ENCODE measurements around the gene SPPL2A. TPM values are rescaled to one million over a fixed set of nuclear protein-coding genes. Genes with fewer than 3 reads are reported as not detected.

SPPL2A gene
- total and polyA plus RNA-seq, 7 experiments from 2014 or later: 40.6 to 100 (median 54.2) TPM

GRCh38 chr15:50735156-50735555, 30.4 kb downstream of the SPPL2A start:
- Mint-ChIP-seq H3K9me3 (peaks cover 0 to 4% (median 0%) of the 10 kb centered on the region in 11 donors), H3K4me3 (no peak overlapping the region), H3K4me1 (no peaks in the 10 kb centered on the region), H3K36me3 (peaks cover 5 to 46% (median 29%) of the 10 kb centered on the region in 5 donors), H3K27me3 (no peaks in the 10 kb centered on the region), H3K27ac (no peak overlapping the region)
- no peaks in the 10 kb centered on the region for H3K9me3 ChIP-seq (ENCODE audit: control insufficient read depth in 2 of 3, low read length in 3 of 3)
- no peaks in the 10 kb centered on the region for H3K4me1 ChIP-seq (ENCODE audit: control insufficient read depth in 2 of 2, insufficient read depth in 2 of 2, low read length in 2 of 2)
- peaks cover 0 to 35% (median 4%) of the 10 kb centered on the region in 3 experiments for H3K36me3 ChIP-seq (ENCODE audit: control insufficient read depth in 2 of 3, insufficient read depth in 3 of 3, low read length in 3 of 3)
- ChIA-PET POLR2A (no interaction called here), CTCF (no interaction called here)
- DNase-seq (no peak), ATAC-seq (no peak)
- no peak overlapping the region for H3K4me3 ChIP-seq (ENCODE audit: low read length)
- intact Hi-C loops (cut with micrococcal nuclease): no loop called here
- H3K27me3 ChIP-seq (ENCODE audit: control insufficient read depth in 2 of 2, insufficient read depth in 2 of 2, low read length in 2 of 2): no peaks in the 10 kb centered on the region
- no peak overlapping the region for H3K27ac ChIP-seq (ENCODE audit: low read depth, low read length)

DNA sequence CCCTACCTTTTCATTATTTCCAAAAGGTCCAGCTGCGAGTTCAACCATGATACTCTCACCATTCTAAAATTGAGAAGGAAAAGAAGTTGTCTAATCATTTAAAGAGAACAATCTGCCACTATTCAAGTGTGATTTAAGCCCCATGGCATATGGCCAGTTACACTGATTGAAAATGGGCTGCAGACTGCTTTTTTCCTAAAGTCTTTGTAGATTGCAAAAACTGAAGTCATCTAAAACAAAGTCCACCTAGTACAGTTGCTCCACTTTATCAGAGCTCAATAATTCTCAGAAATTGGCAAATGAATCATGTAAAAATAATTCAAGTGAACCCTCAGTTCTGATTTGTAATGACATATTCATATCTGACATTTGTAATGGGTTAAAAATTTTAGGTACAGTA, 39.2 kb downstream of the SPPL2A start:
- ATAC-seq: no peak
- intact Hi-C loops (cut with micrococcal nuclease): loop anchor here in 1 of 2 donors (10.0 kb wide), 1 partner anchor 62 kb away; no protein-coding TSS in a partner anchor
- H3K36me3 ChIP-seq (ENCODE audit: control insufficient read depth in 2 of 3, insufficient read depth in 3 of 3, low read length in 3 of 3): peaks cover 0 to 29% (median 5%) of the 10 kb centered on the region in 3 experiments
- ChIA-PET CTCF (interaction anchor here (0.6 to 0.8 kb wide), 2 partner anchors 50 to 159 kb away, joined by 3 read pairs; no protein-coding TSS in a partner anchor), POLR2A (interaction anchor here (0.7 kb wide), 1 partner anchor 40 kb away, joined by 4 read pairs; the partner anchor contains the start of gene TRPM7)
- Mint-ChIP-seq H3K27me3 (no peaks in the 10 kb centered on the region), H3K4me1 (no peaks in the 10 kb centered on the region), H3K36me3 (peaks cover 5 to 37% (median 16%) of the 10 kb centered on the region in 5 donors), H3K4me3 (no peak overlapping the region), H3K27ac (peak overlapping the region in 1 of 9 donors; percentile 42), H3K9me3 (no peaks in the 10 kb centered on the region)
- no peak for DNase-seq
- H3K27ac ChIP-seq (ENCODE audit: low read depth, low read length): no peak overlapping the region
- H3K4me3 ChIP-seq (ENCODE audit: low read length): no peak overlapping the region
- H3K27me3 ChIP-seq (ENCODE audit: control insufficient read depth in 2 of 2, insufficient read depth in 2 of 2, low read length in 2 of 2): no peaks in the 10 kb centered on the region
- no peaks in the 10 kb centered on the region for H3K4me1 ChIP-seq (ENCODE audit: control insufficient read depth in 2 of 2, insufficient read depth in 2 of 2, low read length in 2 of 2)
- H3K9me3 ChIP-seq (ENCODE audit: control insufficient read depth in 2 of 3, low read length in 3 of 3): no peaks in the 10 kb centered on the region

GRCh38 chr15:50718700-50719125, 46.8 kb downstream of the SPPL2A start:
- no peaks in the 10 kb centered on the region for H3K27me3 ChIP-seq (ENCODE audit: control insufficient read depth in 2 of 2, insufficient read depth in 2 of 2, low read length in 2 of 2)
- no peaks in the 10 kb centered on the region for H3K27me3 Mint-ChIP-seq
- no peak for DNase-seq
- ATAC-seq: no peak
- CTCF ChIA-PET: no interaction called here
- no peak overlapping the region for H3K27ac Mint-ChIP-seq
- H3K36me3 Mint-ChIP-seq: peaks cover 5 to 30% (median 16%) of the 10 kb centered on the region in 5 donors
- no peak overlapping the region for H3K4me3 ChIP-seq (ENCODE audit: low read length)
- H3K4me1 ChIP-seq (ENCODE audit: control insufficient read depth in 2 of 2, insufficient read depth in 2 of 2, low read length in 2 of 2): no peaks in the 10 kb centered on the region
- H3K36me3 ChIP-seq (ENCODE audit: control insufficient read depth in 2 of 3, insufficient read depth in 3 of 3, low read length in 3 of 3): peaks cover 0 to 23% (median 0%) of the 10 kb centered on the region in 3 experiments
- H3K9me3 Mint-ChIP-seq: no peaks in the 10 kb centered on the region
- H3K27ac ChIP-seq (ENCODE audit: low read depth, low read length): no peak overlapping the region
- H3K4me1 Mint-ChIP-seq: peaks cover 0 to 5% (median 0%) of the 10 kb centered on the region in 7 donors
- no peak overlapping the region for H3K4me3 Mint-ChIP-seq
- POLR2A ChIA-PET: no interaction called here
- no peaks in the 10 kb centered on the region for H3K9me3 ChIP-seq (ENCODE audit: control insufficient read depth in 2 of 3, low read length in 3 of 3)
- intact Hi-C loops (cut with micrococcal nuclease): no loop called here

- intact Hi-C loops (cut with micrococcal nuclease): no loop called here
- H3K27me3 ChIP-seq (ENCODE audit: control insufficient read depth in 2 of 2, insufficient read depth in 2 of 2, low read length in 2 of 2): no peaks in the 10 kb centered on the region
- ATAC-seq (no peak), DNase-seq (no peak)
- H3K27me3 Mint-ChIP-seq: no peaks in the 10 kb centered on the region
- no peak overlapping the region for H3K4me3 Mint-ChIP-seq
- no peak overlapping the region for H3K4me3 ChIP-seq (ENCODE audit: low read length)
- CTCF ChIA-PET: no interaction called here
- peaks cover 0 to 3% (median 0%) of the 10 kb centered on the region in 7 donors for H3K4me1 Mint-ChIP-seq
- POLR2A ChIA-PET: interaction anchor here (0.5 kb wide), 1 partner anchor 197 kb away, joined by 6 read pairs; no protein-coding TSS in a partner anchor
- no peaks in the 10 kb centered on the region for H3K9me3 ChIP-seq (ENCODE audit: control insufficient read depth in 2 of 3, low read length in 3 of 3)
- H3K9me3 Mint-ChIP-seq: no peaks in the 10 kb centered on the region
- H3K4me1 ChIP-seq (ENCODE audit: control insufficient read depth in 2 of 2, insufficient read depth in 2 of 2, low read length in 2 of 2): no peaks in the 10 kb centered on the region
- no peak overlapping the region for H3K27ac ChIP-seq (ENCODE audit: low read depth, low read length)
- peak overlapping the region in 2 of 9 donors; percentile 17 to 36 for H3K27ac Mint-ChIP-seq
- H3K36me3 Mint-ChIP-seq: peaks cover 0 to 9% (median 3%) of the 10 kb centered on the region in 5 donors
- H3K36me3 ChIP-seq (ENCODE audit: control insufficient read depth in 2 of 3, insufficient read depth in 3 of 3, low read length in 3 of 3): no peaks in the 10 kb centered on the region
These were observed 53.5 kb downstream of the SPPL2A start for GRCh38 chr15:50712018-50712417.

GRCh38 chr15:50710585-50710984, 54.9 kb downstream of the SPPL2A start:
- peaks cover 0 to 3% (median 0%) of the 10 kb centered on the region in 7 donors for H3K4me1 Mint-ChIP-seq
- Histone ChIP-seq H3K4me3 (ENCODE audit: low read length) (no peak overlapping the region), H3K9me3 (ENCODE audit: control insufficient read depth in 2 of 3, low read length in 3 of 3) (no peaks in the 10 kb centered on the region), H3K4me1 (ENCODE audit: control insufficient read depth in 2 of 2, insufficient read depth in 2 of 2, low read length in 2 of 2) (no peaks in the 10 kb centered on the region), H3K27ac (ENCODE audit: low read depth, low read length) (no peak overlapping the region), H3K27me3 (ENCODE audit: control insufficient read depth in 2 of 2, insufficient read depth in 2 of 2, low read length in 2 of 2) (no peaks in the 10 kb centered on the region), H3K36me3 (ENCODE audit: control insufficient read depth in 2 of 3, insufficient read depth in 3 of 3, low read length in 3 of 3) (no peaks in the 10 kb centered on the region)
- H3K36me3 Mint-ChIP-seq: peaks cover 0 to 9% (median 3%) of the 10 kb centered on the region in 5 donors
- no peak for DNase-seq
- no peaks in the 10 kb centered on the region for H3K27me3 Mint-ChIP-seq
- POLR2A ChIA-PET: no interaction called here
- H3K4me3 Mint-ChIP-seq: no peak overlapping the region
- CTCF ChIA-PET: interaction anchor here (0.6 kb wide), 2 partner anchors 64 to 146 kb away, joined by 3 to 4 read pairs; no protein-coding TSS in a partner anchor
- intact Hi-C loops (cut with micrococcal nuclease): no loop called here
- no peak for ATAC-seq
- H3K9me3 Mint-ChIP-seq: no peaks in the 10 kb centered on the region
- H3K27ac Mint-ChIP-seq: no peak overlapping the region

DNA sequence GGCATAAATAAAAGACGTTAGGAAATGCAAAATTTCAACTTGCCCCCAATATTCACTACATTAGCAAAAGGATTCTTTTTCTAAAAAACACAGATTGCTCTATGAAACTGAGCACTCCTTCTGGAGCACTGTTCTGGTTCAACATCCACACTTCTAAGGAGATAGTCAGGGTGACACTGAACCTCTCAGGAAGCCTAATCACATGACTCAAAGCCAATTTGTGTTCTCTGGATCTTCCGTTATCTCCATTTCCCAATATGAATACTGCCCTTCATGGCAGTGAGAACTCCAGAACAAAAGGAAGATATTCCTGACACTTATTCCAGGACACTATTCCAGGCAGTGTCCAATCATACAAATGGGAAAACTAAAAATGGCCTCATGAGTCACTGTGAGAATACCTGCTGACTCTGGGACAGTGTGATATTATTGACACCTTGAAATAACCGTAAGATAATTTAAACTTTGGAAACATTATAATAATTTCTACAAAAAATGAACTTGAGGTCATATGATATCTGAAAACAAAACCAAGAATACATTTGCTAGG, 57.6 kb downstream of the SPPL2A start:
- H3K9me3 ChIP-seq (ENCODE audit: control insufficient read depth in 2 of 3, low read length in 3 of 3): no peaks in the 10 kb centered on the region
- peaks cover 0 to 6% (median 3%) of the 10 kb centered on the region in 5 donors for H3K36me3 Mint-ChIP-seq
- no peak for DNase-seq
- ATAC-seq: no peak
- ChIA-PET CTCF (no interaction called here), POLR2A (no interaction called here)
- no peak overlapping the region for H3K4me3 Mint-ChIP-seq
- H3K4me1 ChIP-seq (ENCODE audit: control insufficient read depth in 2 of 2, insufficient read depth in 2 of 2, low read length in 2 of 2): no peaks in the 10 kb centered on the region
- intact Hi-C loops (cut with micrococcal nuclease): loop anchor here in 1 of 2 donors (2.0 kb wide), 1 partner anchor 21 kb away; the partner anchor contains the start of gene TRPM7
- peaks cover 0 to 1% (median 0%) of the 10 kb centered on the region in 7 donors for H3K4me1 Mint-ChIP-seq
- H3K27ac ChIP-seq (ENCODE audit: low read depth, low read length): no peak overlapping the region
- no peaks in the 10 kb centered on the region for H3K36me3 ChIP-seq (ENCODE audit: control insufficient read depth in 2 of 3, insufficient read depth in 3 of 3, low read length in 3 of 3)
- H3K27me3 Mint-ChIP-seq: no peaks in the 10 kb centered on the region
- H3K4me3 ChIP-seq (ENCODE audit: low read length): no peak overlapping the region
- no peaks in the 10 kb centered on the region for H3K9me3 Mint-ChIP-seq
- no peaks in the 10 kb centered on the region for H3K27me3 ChIP-seq (ENCODE audit: control insufficient read depth in 2 of 2, insufficient read depth in 2 of 2, low read length in 2 of 2)
- no peak overlapping the region for H3K27ac Mint-ChIP-seq

Data from naive thymus-derived CD4-positive, alpha-beta T cell (primary cell).